ENCODE results near the gene LUC7L3. TPM values are rescaled to one million over a fixed set of nuclear protein-coding genes. Genes with fewer than 3 reads are reported as not detected.

LUC7L3 gene
- total and polyA plus RNA-seq, 2 of the 13 experiments (the other 11 are each of a cell fraction or from before 2014, with no cell fraction given), result 108 to 120 TPM

DNA sequence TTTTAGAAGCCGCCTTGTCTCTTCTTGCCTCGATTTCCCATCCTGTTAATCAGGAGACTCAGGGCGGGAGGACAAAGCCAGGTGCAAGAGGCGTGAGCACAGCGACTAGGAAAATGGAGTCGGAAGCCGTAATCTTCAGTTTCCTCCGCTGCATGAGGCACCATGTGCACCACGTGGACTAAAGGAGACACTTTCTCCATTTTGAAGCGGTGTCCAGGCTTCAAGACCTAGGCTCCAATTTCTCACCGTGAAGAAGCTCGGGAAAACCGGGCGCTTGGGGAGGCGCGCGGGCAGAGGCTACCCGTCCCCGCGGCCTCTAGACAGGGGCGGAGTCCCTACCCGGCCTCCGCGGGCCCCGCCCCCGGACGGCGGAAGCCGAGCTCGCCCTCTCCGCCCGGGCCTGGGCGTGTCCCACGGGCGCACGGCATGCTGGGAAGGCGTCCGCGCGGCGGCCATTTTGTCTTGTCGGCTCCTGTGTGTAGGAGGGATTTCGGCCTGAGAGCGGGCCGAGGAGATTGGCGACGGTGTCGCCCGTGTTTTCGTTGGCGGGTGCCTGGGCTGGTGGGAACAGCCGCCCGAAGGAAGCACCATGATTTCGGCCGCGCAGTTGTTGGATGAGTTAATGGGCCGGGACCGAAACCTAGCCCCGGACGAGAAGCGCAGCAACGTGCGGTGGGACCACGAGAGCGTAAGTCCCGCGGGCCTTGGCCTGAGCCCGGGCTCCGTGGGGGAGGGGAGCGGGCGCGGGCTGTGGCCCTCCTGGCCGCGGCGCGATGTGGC lies at the start of gene LUC7L3 (continued):
- TF ChIP-seq, protein P1, sequence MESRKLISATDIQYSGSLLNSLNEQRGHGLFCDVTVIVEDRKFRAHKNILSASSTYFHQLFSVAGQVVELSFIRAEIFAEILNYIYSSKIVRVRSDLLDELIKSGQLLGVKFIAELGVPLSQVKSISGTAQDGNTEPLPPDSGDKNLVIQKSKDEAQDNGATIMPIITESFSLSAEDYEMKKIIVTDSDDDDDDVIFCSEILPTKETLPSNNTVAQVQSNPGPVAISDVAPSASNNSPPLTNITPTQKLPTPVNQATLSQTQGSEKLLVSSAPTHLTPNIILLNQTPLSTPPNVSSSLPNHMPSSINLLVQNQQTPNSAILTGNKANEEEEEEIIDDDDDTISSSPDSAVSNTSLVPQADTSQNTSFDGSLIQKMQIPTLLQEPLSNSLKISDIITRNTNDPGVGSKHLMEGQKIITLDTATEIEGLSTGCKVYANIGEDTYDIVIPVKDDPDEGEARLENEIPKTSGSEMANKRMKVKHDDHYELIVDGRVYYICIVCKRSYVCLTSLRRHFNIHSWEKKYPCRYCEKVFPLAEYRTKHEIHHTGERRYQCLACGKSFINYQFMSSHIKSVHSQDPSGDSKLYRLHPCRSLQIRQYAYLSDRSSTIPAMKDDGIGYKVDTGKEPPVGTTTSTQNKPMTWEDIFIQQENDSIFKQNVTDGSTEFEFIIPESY (CRISPR knock-in tag; IDR thresholded peaks at IDR 0.05), result peak; percentile 40; the same call in 1 of the 2 replicates
- peak; percentile 87 for TF ChIP-seq GATAD1 (CRISPR knock-in tag; IDR thresholded peaks at IDR 0.05)
- TF ChIP-seq, protein P2, sequence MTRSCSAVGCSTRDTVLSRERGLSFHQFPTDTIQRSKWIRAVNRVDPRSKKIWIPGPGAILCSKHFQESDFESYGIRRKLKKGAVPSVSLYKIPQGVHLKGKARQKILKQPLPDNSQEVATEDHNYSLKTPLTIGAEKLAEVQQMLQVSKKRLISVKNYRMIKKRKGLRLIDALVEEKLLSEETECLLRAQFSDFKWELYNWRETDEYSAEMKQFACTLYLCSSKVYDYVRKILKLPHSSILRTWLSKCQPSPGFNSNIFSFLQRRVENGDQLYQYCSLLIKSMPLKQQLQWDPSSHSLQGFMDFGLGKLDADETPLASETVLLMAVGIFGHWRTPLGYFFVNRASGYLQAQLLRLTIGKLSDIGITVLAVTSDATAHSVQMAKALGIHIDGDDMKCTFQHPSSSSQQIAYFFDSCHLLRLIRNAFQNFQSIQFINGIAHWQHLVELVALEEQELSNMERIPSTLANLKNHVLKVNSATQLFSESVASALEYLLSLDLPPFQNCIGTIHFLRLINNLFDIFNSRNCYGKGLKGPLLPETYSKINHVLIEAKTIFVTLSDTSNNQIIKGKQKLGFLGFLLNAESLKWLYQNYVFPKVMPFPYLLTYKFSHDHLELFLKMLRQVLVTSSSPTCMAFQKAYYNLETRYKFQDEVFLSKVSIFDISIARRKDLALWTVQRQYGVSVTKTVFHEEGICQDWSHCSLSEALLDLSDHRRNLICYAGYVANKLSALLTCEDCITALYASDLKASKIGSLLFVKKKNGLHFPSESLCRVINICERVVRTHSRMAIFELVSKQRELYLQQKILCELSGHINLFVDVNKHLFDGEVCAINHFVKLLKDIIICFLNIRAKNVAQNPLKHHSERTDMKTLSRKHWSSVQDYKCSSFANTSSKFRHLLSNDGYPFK (CRISPR knock-in tag; IDR thresholded peaks at IDR 0.05; ENCODE audit: borderline replicate concordance), result peak; percentile 99
- TF ChIP-seq ZNF251 (CRISPR knock-in tag; IDR thresholded peaks at IDR 0.05), result peak; percentile 62; the same call in 1 of the 2 replicates
- peak; percentile 95 for TF ChIP-seq ELF4 (CRISPR knock-in tag; IDR thresholded peaks at IDR 0.05; ENCODE audit: borderline replicate concordance)
- TF ChIP-seq BORCS8-MEF2B (CRISPR knock-in tag; IDR thresholded peaks at IDR 0.05), result peak; percentile 92
- peak; percentile 98 for TF ChIP-seq TAF1 (CRISPR knock-in tag; IDR thresholded peaks at IDR 0.05)
- peak; percentile 33; the same call in 1 of the 2 replicates for TF ChIP-seq PATZ1 (CRISPR knock-in tag; IDR thresholded peaks at IDR 0.05)
- no peak for TF ChIP-seq TIGD3 (CRISPR knock-in tag; IDR thresholded peaks at IDR 0.05; ENCODE audit: borderline replicate concordance)
- TF ChIP-seq RBM39 (IDR thresholded peaks at IDR 0.05; ENCODE audit: low read depth, low read length, poor library complexity, severe bottlenecking), result peak; percentile 97
- peak; percentile 62; the same call in 1 of the 2 replicates for TF ChIP-seq GZF1 (CRISPR knock-in tag; IDR thresholded peaks at IDR 0.05)
- TF ChIP-seq CCAR2 (optimal IDR thresholded peaks at IDR 0.05; ENCODE audit: low read depth, low read length), result no peak
- TF ChIP-seq, protein P3, sequence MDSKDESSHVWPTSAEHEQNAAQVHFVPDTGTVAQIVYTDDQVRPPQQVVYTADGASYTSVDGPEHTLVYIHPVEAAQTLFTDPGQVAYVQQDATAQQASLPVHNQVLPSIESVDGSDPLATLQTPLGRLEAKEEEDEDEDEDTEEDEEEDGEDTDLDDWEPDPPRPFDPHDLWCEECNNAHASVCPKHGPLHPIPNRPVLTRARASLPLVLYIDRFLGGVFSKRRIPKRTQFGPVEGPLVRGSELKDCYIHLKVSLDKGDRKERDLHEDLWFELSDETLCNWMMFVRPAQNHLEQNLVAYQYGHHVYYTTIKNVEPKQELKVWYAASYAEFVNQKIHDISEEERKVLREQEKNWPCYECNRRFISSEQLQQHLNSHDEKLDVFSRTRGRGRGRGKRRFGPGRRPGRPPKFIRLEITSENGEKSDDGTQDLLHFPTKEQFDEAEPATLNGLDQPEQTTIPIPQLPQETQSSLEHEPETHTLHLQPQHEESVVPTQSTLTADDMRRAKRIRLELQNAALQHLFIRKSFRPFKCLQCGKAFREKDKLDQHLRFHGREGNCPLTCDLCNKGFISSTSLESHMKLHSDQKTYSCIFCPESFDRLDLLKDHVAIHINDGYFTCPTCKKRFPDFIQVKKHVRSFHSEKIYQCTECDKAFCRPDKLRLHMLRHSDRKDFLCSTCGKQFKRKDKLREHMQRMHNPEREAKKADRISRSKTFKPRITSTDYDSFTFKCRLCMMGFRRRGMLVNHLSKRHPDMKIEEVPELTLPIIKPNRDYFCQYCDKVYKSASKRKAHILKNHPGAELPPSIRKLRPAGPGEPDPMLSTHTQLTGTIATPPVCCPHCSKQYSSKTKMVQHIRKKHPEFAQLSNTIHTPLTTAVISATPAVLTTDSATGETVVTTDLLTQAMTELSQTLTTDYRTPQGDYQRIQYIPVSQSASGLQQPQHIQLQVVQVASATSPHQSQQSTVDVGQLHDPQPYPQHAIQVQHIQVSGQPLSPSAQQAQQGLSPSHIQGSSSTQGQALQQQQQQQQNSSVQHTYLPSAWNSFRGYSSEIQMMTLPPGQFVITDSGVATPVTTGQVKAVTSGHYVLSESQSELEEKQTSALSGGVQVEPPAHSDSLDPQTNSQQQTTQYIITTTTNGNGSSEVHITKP (CRISPR knock-in tag; IDR thresholded peaks at IDR 0.05; ENCODE audit: low read depth), result peak; percentile 70; the same call in 1 of the 2 replicates
- TF ChIP-seq PAX8 (CRISPR knock-in tag; IDR thresholded peaks at IDR 0.05; ENCODE audit: borderline replicate concordance), result peak; percentile 61; the same call in 1 of the 2 replicates
- TF ChIP-seq FOXK1 (CRISPR knock-in tag; IDR thresholded peaks at IDR 0.05; ENCODE audit: borderline replicate concordance, low read depth), result no peak
